ENCODE measurements around the gene APIP.

APIP gene

GRCh38 chr11:34926831-34927132 is 10.6 kb upstream of the APIP start:
- Histone ChIP-seq H3K4me3 (ENCODE audit: low read depth, low read length, poor library complexity, severe bottlenecking) (no peak overlapping the region), H3K9ac (ENCODE audit: low read length) (no peak overlapping the region), H3K36me3 (ENCODE audit: insufficient read depth, low read length) (no peaks in the 10 kb centered on the region), H3K27ac (ENCODE audit: low read depth, low read length, poor library complexity, severe bottlenecking) (no peak overlapping the region), H3K4me2 (ENCODE audit: low read length) (no peak overlapping the region), H3F3A (ENCODE audit: insufficient read depth, low read length) (no peaks in the 10 kb centered on the region), H3K79me2 (ENCODE audit: insufficient read depth, low read length) (peaks cover 32% of the 10 kb centered on the region), H3K9me2 (ENCODE audit: low read depth, low read length) (no peaks in the 10 kb centered on the region), H3K4me1 (ENCODE audit: insufficient read depth, low read length, severe bottlenecking) (peaks cover 5% of the 10 kb centered on the region), H2AFZ (ENCODE audit: low read length) (no peak overlapping the region), H3K9me3 (ENCODE audit: low read length) (no peaks in the 10 kb centered on the region), H4K20me1 (ENCODE audit: insufficient read depth, low read length) (no peaks in the 10 kb centered on the region), H3K27me3 (ENCODE audit: insufficient read depth, low read length) (no peaks in the 10 kb centered on the region)
- no peak for TF ChIP-seq EZH2 (IDR thresholded peaks at IDR 0.05; ENCODE audit: borderline replicate concordance, low read length)
- no peak for TF ChIP-seq CTCF (IDR thresholded peaks at IDR 0.05; ENCODE audit: low read length)

GRCh38 chr11:34926101-34926830 is 10.1 kb upstream of the APIP start:
- no peaks in the 10 kb centered on the region for H3K36me3 ChIP-seq (ENCODE audit: insufficient read depth, low read length)

GRCh38 chr11:34924714-34925113 is 8.5 kb upstream of the APIP start:
- Histone ChIP-seq H3K4me1 (ENCODE audit: insufficient read depth, low read length, severe bottlenecking) (peaks cover 5% of the 10 kb centered on the region), H3K79me2 (ENCODE audit: insufficient read depth, low read length) (peaks cover 20% of the 10 kb centered on the region), H3F3A (ENCODE audit: insufficient read depth, low read length) (no peaks in the 10 kb centered on the region), H3K4me3 (ENCODE audit: low read depth, low read length, poor library complexity, severe bottlenecking) (no peak overlapping the region), H3K9me3 (ENCODE audit: low read length) (no peaks in the 10 kb centered on the region), H3K36me3 (ENCODE audit: insufficient read depth, low read length) (no peaks in the 10 kb centered on the region), H3K27ac (ENCODE audit: low read depth, low read length, poor library complexity, severe bottlenecking) (no peak overlapping the region), H3K27me3 (ENCODE audit: insufficient read depth, low read length) (no peaks in the 10 kb centered on the region), H3K9me2 (ENCODE audit: low read depth, low read length) (no peaks in the 10 kb centered on the region), H3K4me2 (ENCODE audit: low read length) (no peak overlapping the region), H4K20me1 (ENCODE audit: insufficient read depth, low read length) (no peaks in the 10 kb centered on the region), H2AFZ (ENCODE audit: low read length) (no peak overlapping the region), H3K9ac (ENCODE audit: low read length) (no peak overlapping the region)
- TF ChIP-seq EZH2 (IDR thresholded peaks at IDR 0.05; ENCODE audit: borderline replicate concordance, low read length): no peak
- no peak for TF ChIP-seq CTCF (IDR thresholded peaks at IDR 0.05; ENCODE audit: low read length)

More at GRCh38 chr11:34926101-34926830, 10.1 kb upstream of the APIP start:
- no peaks in the 10 kb centered on the region for H3K27me3 ChIP-seq (ENCODE audit: insufficient read depth, low read length)
- no peaks in the 10 kb centered on the region for H3K9me3 ChIP-seq (ENCODE audit: low read length)
- H3K4me2 ChIP-seq (ENCODE audit: low read length): no peak overlapping the region
- H3K9ac ChIP-seq (ENCODE audit: low read length): no peak overlapping the region
- peaks cover 32% of the 10 kb centered on the region for H3K79me2 ChIP-seq (ENCODE audit: insufficient read depth, low read length)
- no peak overlapping the region for H2AFZ ChIP-seq (ENCODE audit: low read length)
- TF ChIP-seq CTCF (IDR thresholded peaks at IDR 0.05; ENCODE audit: low read length) (peak; percentile 77), EZH2 (IDR thresholded peaks at IDR 0.05; ENCODE audit: borderline replicate concordance, low read length) (no peak)
- no peak overlapping the region for H3K27ac ChIP-seq (ENCODE audit: low read depth, low read length, poor library complexity, severe bottlenecking)
- peaks cover 5% of the 10 kb centered on the region for H3K4me1 ChIP-seq (ENCODE audit: insufficient read depth, low read length, severe bottlenecking)
- H4K20me1 ChIP-seq (ENCODE audit: insufficient read depth, low read length): no peaks in the 10 kb centered on the region
- no peaks in the 10 kb centered on the region for H3K9me2 ChIP-seq (ENCODE audit: low read depth, low read length)
- H3K4me3 ChIP-seq (ENCODE audit: low read depth, low read length, poor library complexity, severe bottlenecking): no peak overlapping the region
- H3F3A ChIP-seq (ENCODE audit: insufficient read depth, low read length): no peaks in the 10 kb centered on the region
